ENCODE results near the gene PDZD2.
"Not testable (repeated sequence)": the region's sequence is repeated elsewhere in the genome, so short reads cannot be mapped to it uniquely, and the experiment has no call there.

PDZD2 gene

GRCh38 chr5:31776294-31776693 lies 137.4 kb downstream of the PDZD2 start:
- DNase-seq = not testable (repeated sequence)

GRCh38 chr5:31776976-31777651 lies 138.2 kb downstream of the PDZD2 start:
- no peak for DNase-seq

GRCh38 chr5:31781772-31782171 lies 142.8 kb downstream of the PDZD2 start:
- no peak for DNase-seq

- DNase-seq = no peak
These were observed 144.2 kb downstream of the PDZD2 start for GRCh38 chr5:31783086-31783645.

GRCh38 chr5:31783731-31784130 lies 144.8 kb downstream of the PDZD2 start:
- no peak for DNase-seq

GRCh38 chr5:31786090-31786631 lies 147.2 kb downstream of the PDZD2 start:
- no peak for DNase-seq

GRCh38 chr5:31794009-31794408 lies 155.1 kb downstream of the PDZD2 start:
- DNase-seq = no peak

- no peak for DNase-seq
These were observed 159.2 kb downstream of the PDZD2 start for GRCh38 chr5:31798168-31798567.

GRCh38 chr5:31800351-31800750 lies 161.4 kb downstream of the PDZD2 start:
- no peak for DNase-seq

- DNase-seq = no peak
These were observed 167.0 kb downstream of the PDZD2 start for GRCh38 chr5:31805785-31806400.

- no peak for DNase-seq
These were observed 167.6 kb downstream of the PDZD2 start for GRCh38 chr5:31806561-31806960.

- no peak for DNase-seq
These were observed 169.0 kb downstream of the PDZD2 start for GRCh38 chr5:31807789-31808540.

GRCh38 chr5:31809050-31809870 lies 170.3 kb downstream of the PDZD2 start:
- DNase-seq = peak; percentile 79

- DNase-seq = no peak
These were observed 172.3 kb downstream of the PDZD2 start for GRCh38 chr5:31811210-31811609.

GRCh38 chr5:31815376-31815775 lies 176.4 kb downstream of the PDZD2 start:
- DNase-seq = no peak

GRCh38 chr5:31819926-31820516 lies 181.1 kb downstream of the PDZD2 start:
- DNase-seq = no peak

GRCh38 chr5:31823472-31823871 lies 184.5 kb downstream of the PDZD2 start:
- DNase-seq = no peak

GRCh38 chr5:31824869-31825517 lies 186.1 kb downstream of the PDZD2 start:
- DNase-seq = no peak

- DNase-seq = peak; percentile 52
These were observed 186.7 kb downstream of the PDZD2 start for GRCh38 chr5:31825518-31826068.

GRCh38 chr5:31827867-31828266 lies 188.9 kb downstream of the PDZD2 start:
- DNase-seq = no peak

GRCh38 chr5:31832966-31833365 lies 194.0 kb downstream of the PDZD2 start:
- no peak for DNase-seq
